ENCODE results near the gene PCDH9.

The PCDH9 gene

GRCh38 chr13:66675620-66676019, 554.5 kb downstream of the PCDH9 start:
- no peak overlapping the region for H3K4me3 ChIP-seq (replicated peaks; ENCODE audit: low read depth, low read length)
- no peak for DNase-seq (ENCODE audit: extremely low read depth, low read depth)
- TF ChIP-seq CTCF (IDR thresholded peaks at IDR 0.05; ENCODE audit: low read depth, low read length, missing control alignments) = no peak

GRCh38 chr13:66673401-66673800, 556.7 kb downstream of the PCDH9 start:
- peak; percentile 44 for DNase-seq (ENCODE audit: extremely low read depth, low read depth)
- no peak for TF ChIP-seq CTCF (IDR thresholded peaks at IDR 0.05; ENCODE audit: low read depth, low read length, missing control alignments)
- no peak overlapping the region for H3K4me3 ChIP-seq (replicated peaks; ENCODE audit: low read depth, low read length)

- peak; percentile 42 for DNase-seq (ENCODE audit: extremely low read depth, low read depth)
- no peak for TF ChIP-seq CTCF (IDR thresholded peaks at IDR 0.05; ENCODE audit: low read depth, low read length, missing control alignments)
- H3K4me3 ChIP-seq (replicated peaks; ENCODE audit: low read depth, low read length) = no peak overlapping the region
Observed at GRCh38 chr13:66665991-66666390, 564.1 kb downstream of the PCDH9 start.

- TF ChIP-seq CTCF (IDR thresholded peaks at IDR 0.05; ENCODE audit: low read depth, low read length, missing control alignments) = no peak
- DNase-seq (ENCODE audit: extremely low read depth, low read depth) = no peak
- no peak overlapping the region for H3K4me3 ChIP-seq (replicated peaks; ENCODE audit: low read depth, low read length)
Observed at GRCh38 chr13:66663711-66664110, 566.4 kb downstream of the PCDH9 start.

- no peak for DNase-seq (ENCODE audit: extremely low read depth, low read depth)
- no peak overlapping the region for H3K4me3 ChIP-seq (replicated peaks; ENCODE audit: low read depth, low read length)
- TF ChIP-seq CTCF (IDR thresholded peaks at IDR 0.05; ENCODE audit: low read depth, low read length, missing control alignments) = no peak
Observed at GRCh38 chr13:66663206-66663605, 566.9 kb downstream of the PCDH9 start.

- no peak overlapping the region for H3K4me3 ChIP-seq (replicated peaks; ENCODE audit: low read depth, low read length)
- no peak for DNase-seq (ENCODE audit: extremely low read depth, low read depth)
- TF ChIP-seq CTCF (IDR thresholded peaks at IDR 0.05; ENCODE audit: low read depth, low read length, missing control alignments) = no peak
Observed at GRCh38 chr13:66661336-66661735, 568.8 kb downstream of the PCDH9 start.

GRCh38 chr13:66660468-66660813, 569.7 kb downstream of the PCDH9 start:
- no peak overlapping the region for H3K4me3 ChIP-seq (replicated peaks; ENCODE audit: low read depth, low read length)
- no peak for DNase-seq (ENCODE audit: extremely low read depth, low read depth)
- no peak for TF ChIP-seq CTCF (IDR thresholded peaks at IDR 0.05; ENCODE audit: low read depth, low read length, missing control alignments)

All from HFF-Myc (cell line).